Liver (tissue), 9 donors: ENCODE results near the gene MEX3B. TPM values are rescaled to one million over a fixed set of nuclear protein-coding genes. Genes with fewer than 3 reads are reported as not detected.
"Not testable (repeated sequence)": the region's sequence is repeated elsewhere in the genome, so short reads cannot be mapped to it uniquely, and the experiment has no call there.

Source experiments
- DNase-seq: peaks from one replicate; pipeline ENCODE4 v3.0.0-alpha.2; 2017; ENCODE audit warnings: low spot score
- H3K27ac ChIP-seq, 2 donors: one replicate each; pipeline ENCODE4 v1.7.0; 2013; ENCODE audit warnings: inconsistent platforms in 2 of 2, low read length in 2 of 2, control low read depth in 1 of 2, low read depth in 1 of 2, mild to moderate bottlenecking in 1 of 2
- H3K27me3 ChIP-seq, 4 donors: one replicate each; pipeline versions ENCODE4 v1.6.1 to v1.7.0; 2013; ENCODE audit warnings: low read length in 3 of 4, inconsistent platforms in 1 of 4, mild to moderate bottlenecking in 1 of 4, moderate library complexity in 1 of 4; ENCODE audit not compliant: control insufficient read depth in 4 of 4, insufficient read depth in 4 of 4
- H3K36me3 ChIP-seq, 4 donors: one replicate each; pipeline versions ENCODE4 v1.6.1 to v1.7.0; 2013; ENCODE audit warnings: low read length in 3 of 4, mild to moderate bottlenecking in 3 of 4, low read depth in 1 of 4, moderate library complexity in 1 of 4; ENCODE audit not compliant: control insufficient read depth in 4 of 4, insufficient read depth in 3 of 4
- H3K4me1 ChIP-seq, 4 donors: one replicate each; pipeline versions ENCODE4 v1.6.1 to v1.7.0; 2013; ENCODE audit warnings: low read length in 3 of 4, mild to moderate bottlenecking in 3 of 4, moderate library complexity in 1 of 4; ENCODE audit not compliant: control insufficient read depth in 4 of 4, insufficient read depth in 4 of 4
- H3K4me3 ChIP-seq, 3 donors: one replicate each; pipeline versions ENCODE4 v1.6.1 to v1.7.0; 2013; ENCODE audit warnings: low read length in 3 of 3, control low read depth in 1 of 3, low read depth in 1 of 3, mild to moderate bottlenecking in 1 of 3
- H3K9ac ChIP-seq, 2 donors: one replicate each; pipeline ENCODE4 v1.7.0; 2013; ENCODE audit warnings: low read length in 2 of 2, mild to moderate bottlenecking in 2 of 2, moderate library complexity in 2 of 2, control low read depth in 1 of 2, low read depth in 1 of 2
- H3K9me3 ChIP-seq, 4 donors: one replicate each; pipeline versions ENCODE4 v1.6.1 to v1.7.0; 2013; ENCODE audit warnings: low read length in 3 of 4; ENCODE audit not compliant: control insufficient read depth in 4 of 4
- CTCF ChIP-seq: fragments of 150-350 bp; IDR thresholded peaks from 2 replicates; pipeline ENCODE4 v1.5.1; 2017; ENCODE audit warnings: improper control_type of control experiment, low read depth, low read length; ENCODE audit not compliant: missing input control
- EGR1 ChIP-seq, 2 donors: IDR thresholded peaks; 2 replicates each; pipeline ENCODE4 v1.6.1; 2016 to 2018; ENCODE audit warnings: antibody characterized with exemption in 2 of 2, low read depth in 2 of 2
- FOXA1 ChIP-seq: IDR thresholded peaks from 2 replicates; pipeline ENCODE4 v1.6.1; 2016; ENCODE audit warnings: antibody characterized with exemption
- FOXA2 ChIP-seq: IDR thresholded peaks from 2 replicates; pipeline ENCODE4 v1.6.1; 2016; ENCODE audit warnings: antibody characterized with exemption
- GABPA ChIP-seq, 2 donors: IDR thresholded peaks in 1 of 2; conservative IDR thresholded peaks in 1 of 2; 2 replicates each; pipeline ENCODE4 v1.6.1; 2016; ENCODE audit warnings: antibody characterized with exemption in 2 of 2, mild to moderate bottlenecking in 1 of 2, moderate library complexity in 1 of 2
- JUND ChIP-seq, 2 donors: IDR thresholded peaks; 2 replicates each; pipeline ENCODE4 v1.6.1; 2016; ENCODE audit warnings: antibody characterized with exemption in 2 of 2
- MAX ChIP-seq: IDR thresholded peaks from 2 replicates; pipeline ENCODE4 v1.6.1; 2016; ENCODE audit warnings: antibody characterized with exemption
- RAD21 ChIP-seq, 2 donors: IDR thresholded peaks; 2 replicates each; pipeline ENCODE4 v1.6.1; 2016; ENCODE audit warnings: antibody characterized with exemption in 2 of 2, mild to moderate bottlenecking in 2 of 2
- RXRA ChIP-seq, 2 donors: IDR thresholded peaks; 2 replicates each; pipeline ENCODE4 v1.6.1; 2017 to 2018; ENCODE audit warnings: antibody characterized with exemption in 2 of 2, mild to moderate bottlenecking in 1 of 2
- SP1 ChIP-seq: IDR thresholded peaks from 2 replicates; pipeline ENCODE4 v1.6.1; 2018; ENCODE audit warnings: antibody characterized with exemption, mild to moderate bottlenecking
- TAF1 ChIP-seq: conservative IDR thresholded peaks from 2 replicates; pipeline ENCODE4 v1.6.1; 2016; ENCODE audit warnings: antibody characterized with exemption, mild to moderate bottlenecking
- YY1 ChIP-seq: IDR thresholded peaks from 2 replicates; pipeline ENCODE4 v1.6.1; 2016; ENCODE audit warnings: antibody characterized with exemption, mild to moderate bottlenecking
- WGBS: extraction: QIAGEN DNeasy Blood & Tissue Kit; methylation state at CpG from one replicate; pipeline ENCODE4 v1.1.7; 2013; 5-methylcytosine and 5-hydroxymethylcytosine counted together
- polyA plus RNA-seq, 2 donors: library from polyadenylated mRNA; stranded (reverse) in 1 of 2; unstranded in 1 of 2; fragments of 200-250 nt in 1 of 2; fragments of >200 nt in 1 of 2; fragmentation: Nextera tagmentation in 1 of 2; extraction: Ambion mirVana in 1 of 2; gene quantifications; one replicate each; pipeline versions ENCODE4 v1.2.1 to v1.2.3, GENCODE V29; 2013 to 2015
- total RNA-seq, 2 donors: library from RNA; depleted of rRNA; stranded (reverse); fragments of >200 nt; gene quantifications; one replicate each; pipeline ENCODE4 v1.2.3, GENCODE V29; 2014
- TF ChIP-seq, protein P1 (sequence below): IDR thresholded peaks from 2 replicates; pipeline ENCODE4 v1.6.1; 2016; ENCODE audit warnings: antibody characterized with exemption
- donor health status: healthy.
- donor health status: healthy.
- donor health status: healthy.
- donor health status: healthy.
- donor health status: healthy.

The MEX3B gene
- total and polyA plus RNA-seq, 4 donors: 0.33 to 1.4 (median 0.89) TPM; not detected in 1

DNA sequence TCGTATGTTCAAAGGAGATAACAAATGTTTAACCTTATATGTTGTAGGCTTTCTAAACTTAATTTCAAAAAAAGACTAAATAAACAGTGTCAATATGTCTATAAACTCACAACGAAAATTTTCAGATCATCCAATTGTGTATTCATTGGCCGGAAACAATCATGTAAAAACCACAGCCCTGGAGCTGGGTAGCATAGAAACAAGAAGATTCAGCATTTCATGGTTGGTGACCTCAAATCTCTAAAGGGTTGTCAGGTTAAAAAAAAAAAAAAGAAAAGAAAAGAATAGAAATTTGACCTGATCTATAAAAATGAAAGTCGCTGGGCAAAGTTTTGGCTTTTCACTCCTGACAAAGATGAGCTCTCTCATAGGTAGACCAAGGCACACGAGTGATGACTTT, 13.9 kb downstream of the MEX3B start:
- peaks cover 0 to 3% (median 1%) of the 10 kb centered on the region in 4 donors for H3K9me3 ChIP-seq
- no peak overlapping the region for H3K9ac ChIP-seq
- peaks cover 0 to 5% (median 2%) of the 10 kb centered on the region in 4 donors for H3K27me3 ChIP-seq
- TF ChIP-seq SP1 (no peak), YY1 (no peak), RAD21 (IDR thresholded peaks at IDR 0.05) (no peak), FOXA2 (no peak), RXRA (IDR thresholded peaks at IDR 0.05) (no peak), EGR1 (IDR thresholded peaks at IDR 0.05; ENCODE audit: low read depth in 2 of 2) (no peak), MAX (no peak), CTCF (no peak), FOXA1 (no peak)
- no peaks in the 10 kb centered on the region for H3K36me3 ChIP-seq
- no peak overlapping the region for H3K27ac ChIP-seq
- H3K4me3 ChIP-seq: no peak overlapping the region
- no peak for DNase-seq
- no peaks in the 10 kb centered on the region for H3K4me1 ChIP-seq
- WGBS: 77% methylated on average over 5 of the region's 5 CpGs

- H3K9me3 ChIP-seq: peaks cover 0 to 2% (median 0%) of the 10 kb centered on the region in 4 donors
- no peak for DNase-seq
- no peak overlapping the region for H3K27ac ChIP-seq
- no peak overlapping the region for H3K9ac ChIP-seq
- H3K27me3 ChIP-seq: peaks cover 0 to 4% (median 2%) of the 10 kb centered on the region in 4 donors
- 89% methylated on average over 2 of the region's 2 CpGs for whole genome bisulfite sequencing
- no peaks in the 10 kb centered on the region for H3K4me1 ChIP-seq
- H3K36me3 ChIP-seq: no peaks in the 10 kb centered on the region
- TF ChIP-seq RXRA (IDR thresholded peaks at IDR 0.05) (no peak), FOXA2 (no peak)
- TF ChIP-seq, protein P1, sequence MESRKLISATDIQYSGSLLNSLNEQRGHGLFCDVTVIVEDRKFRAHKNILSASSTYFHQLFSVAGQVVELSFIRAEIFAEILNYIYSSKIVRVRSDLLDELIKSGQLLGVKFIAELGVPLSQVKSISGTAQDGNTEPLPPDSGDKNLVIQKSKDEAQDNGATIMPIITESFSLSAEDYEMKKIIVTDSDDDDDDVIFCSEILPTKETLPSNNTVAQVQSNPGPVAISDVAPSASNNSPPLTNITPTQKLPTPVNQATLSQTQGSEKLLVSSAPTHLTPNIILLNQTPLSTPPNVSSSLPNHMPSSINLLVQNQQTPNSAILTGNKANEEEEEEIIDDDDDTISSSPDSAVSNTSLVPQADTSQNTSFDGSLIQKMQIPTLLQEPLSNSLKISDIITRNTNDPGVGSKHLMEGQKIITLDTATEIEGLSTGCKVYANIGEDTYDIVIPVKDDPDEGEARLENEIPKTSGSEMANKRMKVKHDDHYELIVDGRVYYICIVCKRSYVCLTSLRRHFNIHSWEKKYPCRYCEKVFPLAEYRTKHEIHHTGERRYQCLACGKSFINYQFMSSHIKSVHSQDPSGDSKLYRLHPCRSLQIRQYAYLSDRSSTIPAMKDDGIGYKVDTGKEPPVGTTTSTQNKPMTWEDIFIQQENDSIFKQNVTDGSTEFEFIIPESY: no peak
- no peak overlapping the region for H3K4me3 ChIP-seq
Observed at GRCh38 chr15:82030176-82030575, 15.6 kb downstream of the MEX3B start.

- H3K27me3 ChIP-seq, H3K27ac ChIP-seq, H3K9ac ChIP-seq, DNase-seq, H3K36me3 ChIP-seq, H3K4me3 ChIP-seq, H3K4me1 ChIP-seq, H3K9me3 ChIP-seq: not testable (repeated sequence)
- 93% methylated on average over 5 of the region's 5 CpGs for WGBS
Observed at GRCh38 chr15:82028163-82028562, 17.7 kb downstream of the MEX3B start.

- 27% methylated on average over 1 of the region's 1 CpG for WGBS
- Histone ChIP-seq H3K4me3 (no peak overlapping the region), H3K27me3 (peaks cover 0 to 15% (median 2%) of the 10 kb centered on the region in 4 donors), H3K4me1 (no peaks in the 10 kb centered on the region), H3K9ac (no peak overlapping the region), H3K36me3 (no peaks in the 10 kb centered on the region), H3K27ac (no peak overlapping the region), H3K9me3 (no peaks in the 10 kb centered on the region)
- TF ChIP-seq GABPA (IDR thresholded peaks at IDR 0.05 in 1 of 2, conservative IDR thresholded peaks at IDR 0.05 in 1 of 2) (no peak), EGR1 (IDR thresholded peaks at IDR 0.05; ENCODE audit: low read depth in 2 of 2) (no peak), TAF1 (no peak), RAD21 (IDR thresholded peaks at IDR 0.05) (no peak), FOXA1 (no peak), JUND (IDR thresholded peaks at IDR 0.05) (no peak), FOXA2 (no peak)
- TF ChIP-seq, protein P1: no peak
- DNase-seq: no peak
Observed at GRCh38 chr15:82021992-82022391, 23.8 kb downstream of the MEX3B start.
